PC-9 (cell line): ENCODE measurements around the gene SYNJ1.

Experiments used
- EZH2 ChIP-seq: fragments of 200-600 bp; sonication (generic); IDR thresholded peaks from 2 replicates; pipeline ENCODE4 v1.8.0; 2017; ENCODE audit warnings: antibody characterized with exemption, low read depth
- TF ChIP-seq, protein P1 (sequence below): fragments of 200-600 bp; sonication (generic); conservative IDR thresholded peaks from 2 replicates; pipeline ENCODE4 v1.6.1; 2017; ENCODE audit warnings: mixed run types, antibody characterized with exemption, mild to moderate bottlenecking, moderate library complexity

DNA sequence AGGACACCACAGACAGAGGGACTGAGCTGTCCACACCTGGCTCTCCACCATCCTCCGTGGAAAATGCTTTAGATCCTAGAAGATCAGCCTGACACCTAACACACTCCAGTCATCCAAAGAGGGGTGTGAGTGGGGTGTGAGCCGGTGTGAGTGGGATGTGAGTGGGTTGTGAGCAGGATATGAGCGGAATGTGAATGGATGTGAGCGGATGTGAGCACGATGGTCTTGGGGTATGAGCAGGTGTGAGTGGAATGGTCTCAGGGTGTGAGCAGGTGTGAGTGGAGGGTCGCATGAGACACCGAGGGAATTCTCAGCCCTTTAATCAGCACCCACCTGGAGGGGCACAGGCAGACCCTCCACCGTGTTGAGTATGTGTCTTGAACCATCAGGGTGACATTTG, 143.3 kb downstream of the SYNJ1 start:
- TF ChIP-seq, protein P1, sequence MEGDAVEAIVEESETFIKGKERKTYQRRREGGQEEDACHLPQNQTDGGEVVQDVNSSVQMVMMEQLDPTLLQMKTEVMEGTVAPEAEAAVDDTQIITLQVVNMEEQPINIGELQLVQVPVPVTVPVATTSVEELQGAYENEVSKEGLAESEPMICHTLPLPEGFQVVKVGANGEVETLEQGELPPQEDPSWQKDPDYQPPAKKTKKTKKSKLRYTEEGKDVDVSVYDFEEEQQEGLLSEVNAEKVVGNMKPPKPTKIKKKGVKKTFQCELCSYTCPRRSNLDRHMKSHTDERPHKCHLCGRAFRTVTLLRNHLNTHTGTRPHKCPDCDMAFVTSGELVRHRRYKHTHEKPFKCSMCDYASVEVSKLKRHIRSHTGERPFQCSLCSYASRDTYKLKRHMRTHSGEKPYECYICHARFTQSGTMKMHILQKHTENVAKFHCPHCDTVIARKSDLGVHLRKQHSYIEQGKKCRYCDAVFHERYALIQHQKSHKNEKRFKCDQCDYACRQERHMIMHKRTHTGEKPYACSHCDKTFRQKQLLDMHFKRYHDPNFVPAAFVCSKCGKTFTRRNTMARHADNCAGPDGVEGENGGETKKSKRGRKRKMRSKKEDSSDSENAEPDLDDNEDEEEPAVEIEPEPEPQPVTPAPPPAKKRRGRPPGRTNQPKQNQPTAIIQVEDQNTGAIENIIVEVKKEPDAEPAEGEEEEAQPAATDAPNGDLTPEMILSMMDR = no peak
- no peak for TF ChIP-seq EZH2
